Measurements from ENCODE around the gene DAPP1. TPM values are rescaled to one million over a fixed set of nuclear protein-coding genes. Genes with fewer than 3 reads are reported as not detected.

The DAPP1 gene
- total and polyA plus RNA-seq, 2 of the 4 experiments (the other 2 are of a cell fraction) = not detected

DNA sequence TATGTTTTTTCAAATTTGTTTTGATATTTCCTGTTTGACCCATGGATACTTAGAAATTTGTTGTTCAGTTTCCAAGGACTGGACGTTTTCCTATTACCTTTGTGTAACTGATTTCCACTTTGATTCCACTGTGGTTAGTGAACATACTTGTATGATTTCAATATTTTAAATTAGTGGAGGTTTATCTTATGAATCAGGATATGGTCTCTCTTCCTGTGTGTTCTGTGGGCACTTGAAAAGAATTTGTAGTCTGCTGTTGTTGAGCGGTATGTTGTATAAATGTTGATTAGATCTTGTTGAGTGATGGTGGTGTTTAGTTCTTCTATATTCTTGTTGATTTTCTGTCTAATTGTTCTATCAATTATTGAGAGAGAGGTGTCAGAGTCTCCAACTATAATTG, 98.8 kb downstream of the DAPP1 start:
- ChIA-PET POLR2A (ENCODE audit: unreplicated experiment) (no interaction called here), CTCF (no interaction called here)
- in situ Hi-C loops (cut with MboI; ENCODE audit: low sequenced_read_pairs) = no loop called here
- Histone ChIP-seq H2AK5ac (ENCODE audit: low read depth, low read length) (no peak overlapping the region), H2BK20ac (ENCODE audit: low read depth, low read length) (no peak overlapping the region), H3K9ac (ENCODE audit: low read depth, low read length) (no peak overlapping the region), H3K9me1 (ENCODE audit: insufficient read depth, low read length) (0 out of 2 replicates have a peak, but pooled peaks cover 4% of the 10 kb centered on the region), H3K9me3 (ENCODE audit: control insufficient read depth, insufficient read depth, low read length) (no peaks in the 10 kb centered on the region), H4K20me1 (ENCODE audit: insufficient read depth, low read length) (no peaks in the 10 kb centered on the region), H2BK5ac (ENCODE audit: low read depth, low read length, poor library complexity, severe bottlenecking) (no peak overlapping the region), H3K27ac (ENCODE audit: insufficient read depth, low read length) (no peak overlapping the region), H2AFZ (replicated peaks; ENCODE audit: low read length, poor library complexity) (no peak overlapping the region), H2BK120ac (ENCODE audit: low read depth, low read length) (no peak overlapping the region), H3K79me1 (ENCODE audit: low read depth in 1 of 2, low read length in 2 of 2) (peaks cover 6 to 9% of the 10 kb centered on the region in 2 experiments), H3K14ac (replicated peaks; ENCODE audit: low read depth, low read length) (no peak overlapping the region), H3K27me3 (ENCODE audit: control insufficient read depth, insufficient read depth, low read length) (no peaks in the 10 kb centered on the region), H3K4me3 (ENCODE audit: insufficient read depth, low read depth, low read length) (no peak overlapping the region), H2AK9ac (replicated peaks; ENCODE audit: low read depth, low read length, poor library complexity) (no peak overlapping the region), H3K23ac (ENCODE audit: low read depth, low read length) (no peak overlapping the region), H3K4me2 (ENCODE audit: low read depth, low read length) (no peak overlapping the region), H4K91ac (ENCODE audit: insufficient read depth, low read depth, low read length) (no peak overlapping the region), H3K18ac (ENCODE audit: low read depth, low read length) (no peak overlapping the region), H4K8ac (ENCODE audit: low read depth in 2 of 2, low read length in 2 of 2) (no peak overlapping the region), H3K4ac (ENCODE audit: low read depth, low read length) (no peak overlapping the region), H4K5ac (ENCODE audit: low read depth, low read length) (no peak overlapping the region), H2BK15ac (ENCODE audit: low read depth, low read length) (no peak overlapping the region), H3K56ac (ENCODE audit: extremely low read depth, insufficient read depth, low read length) (no peak overlapping the region), H3K4me1 (ENCODE audit: control insufficient read depth, insufficient read depth, low read length) (no peaks in the 10 kb centered on the region), H3K36me3 (ENCODE audit: control insufficient read depth, insufficient read depth, low read length) (peaks cover 14% of the 10 kb centered on the region)
- TF ChIP-seq RFX5 (IDR thresholded peaks at IDR 0.05; ENCODE audit: low read depth, low read length) = no peak
- TF ChIP-seq MAZ (IDR thresholded peaks at IDR 0.05; ENCODE audit: borderline replicate concordance, low read depth, low read length) = no peak
- TF ChIP-seq ELK1 (IDR thresholded peaks at IDR 0.05; ENCODE audit: borderline replicate concordance, low read depth, low read length) = no peak
- no peak for TF ChIP-seq NFE2L2 (IDR thresholded peaks at IDR 0.05; ENCODE audit: low read depth, low read length)
- TF ChIP-seq RAD21 (IDR thresholded peaks at IDR 0.05; ENCODE audit: low read length) = no peak
- TF ChIP-seq CEBPB (IDR thresholded peaks at IDR 0.05; ENCODE audit: low read depth, low read length) = no peak
- TF ChIP-seq CTCF (conservative IDR thresholded peaks at IDR 0.05; ENCODE audit: low read depth, low read length) = no peak
- TF ChIP-seq MAFK (IDR thresholded peaks at IDR 0.05; ENCODE audit: low read depth, low read length) = no peak
- no peak for TF ChIP-seq MXI1 (IDR thresholded peaks at IDR 0.05; ENCODE audit: borderline replicate concordance, low read depth, low read length)
- TF ChIP-seq, protein P1, sequence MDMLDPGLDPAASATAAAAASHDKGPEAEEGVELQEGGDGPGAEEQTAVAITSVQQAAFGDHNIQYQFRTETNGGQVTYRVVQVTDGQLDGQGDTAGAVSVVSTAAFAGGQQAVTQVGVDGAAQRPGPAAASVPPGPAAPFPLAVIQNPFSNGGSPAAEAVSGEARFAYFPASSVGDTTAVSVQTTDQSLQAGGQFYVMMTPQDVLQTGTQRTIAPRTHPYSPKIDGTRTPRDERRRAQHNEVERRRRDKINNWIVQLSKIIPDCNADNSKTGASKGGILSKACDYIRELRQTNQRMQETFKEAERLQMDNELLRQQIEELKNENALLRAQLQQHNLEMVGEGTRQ (IDR thresholded peaks at IDR 0.05; ENCODE audit: low read depth, low read length) = no peak
- TF ChIP-seq RCOR1 (IDR thresholded peaks at IDR 0.05; ENCODE audit: insufficient replicate concordance, low read length) = no peak
- no peak for TF ChIP-seq FOS (IDR thresholded peaks at IDR 0.05; ENCODE audit: low read depth, low read length)
- no peak for TF ChIP-seq SMC3 (IDR thresholded peaks at IDR 0.05; ENCODE audit: low read depth, low read length)
- BruUV-seq (replicated peaks) = no TSS peak
- intact Hi-C loops (cut with micrococcal nuclease) = no loop called here
- dilution Hi-C loops (cut with HindIII; ENCODE audit: low sequenced_read_pairs, unreplicated experiment) = no loop called here
- no CpG with 5 or more reads among the region's 2 CpGs for WGBS, 2 experiments (ENCODE audit: extremely low coverage in 2 of 2, insufficient read length in 1 of 2)
- DNase-seq (peak; percentile 7), ATAC-seq (ENCODE audit: low read depth) (no peak)
